NB4 (cell line): ENCODE measurements around the gene TBX5.

Experiments
- POLR2A ChIP-seq: IDR thresholded peaks from 2 replicates; pipeline ENCODE4 v1.6.1; 2011; ENCODE audit warnings: mild to moderate bottlenecking; ENCODE audit not compliant: insufficient read length; ENCODE audit errors: extremely low read depth
- TF ChIP-seq, protein P1 (sequence below): IDR thresholded peaks from one replicate; pipeline ENCODE4 v1.5.1; 2012; ENCODE audit warnings: low read depth, low read length
- TF ChIP-seq, protein P2 (sequence below): IDR thresholded peaks from 2 replicates; pipeline ENCODE4 v1.6.1; 2011; ENCODE audit warnings: low read depth, low read length

DNA sequence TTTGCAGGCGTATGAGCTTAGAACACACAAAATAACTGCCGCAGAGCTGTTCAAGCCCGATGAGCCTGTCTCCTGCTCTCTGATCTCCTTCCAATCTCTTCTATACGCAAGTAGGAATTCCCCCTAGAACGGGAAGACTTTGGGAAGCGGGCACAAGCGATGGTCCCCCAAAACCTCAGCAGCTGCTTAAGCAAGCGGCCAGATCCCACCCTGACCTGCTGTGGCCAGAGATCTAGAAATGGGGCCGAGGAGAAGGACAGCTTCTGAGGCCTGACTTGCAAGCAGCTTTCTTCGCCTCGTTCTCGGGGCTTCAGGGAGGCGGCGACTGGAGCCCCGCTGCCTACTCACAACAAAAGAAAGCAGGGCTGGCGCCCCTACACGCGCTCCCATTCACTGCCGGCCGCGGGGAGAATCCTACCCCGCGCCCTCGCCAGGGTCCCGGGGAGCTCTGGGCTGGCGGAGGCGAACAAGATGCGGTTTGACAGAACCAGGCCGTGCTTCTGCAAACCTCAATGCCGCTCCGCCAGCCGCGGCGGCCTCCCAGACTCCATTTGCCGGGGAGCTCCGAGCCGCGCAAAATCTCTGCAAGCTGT, 922 bp downstream of the TBX5 start:
- TF ChIP-seq, protein P1, sequence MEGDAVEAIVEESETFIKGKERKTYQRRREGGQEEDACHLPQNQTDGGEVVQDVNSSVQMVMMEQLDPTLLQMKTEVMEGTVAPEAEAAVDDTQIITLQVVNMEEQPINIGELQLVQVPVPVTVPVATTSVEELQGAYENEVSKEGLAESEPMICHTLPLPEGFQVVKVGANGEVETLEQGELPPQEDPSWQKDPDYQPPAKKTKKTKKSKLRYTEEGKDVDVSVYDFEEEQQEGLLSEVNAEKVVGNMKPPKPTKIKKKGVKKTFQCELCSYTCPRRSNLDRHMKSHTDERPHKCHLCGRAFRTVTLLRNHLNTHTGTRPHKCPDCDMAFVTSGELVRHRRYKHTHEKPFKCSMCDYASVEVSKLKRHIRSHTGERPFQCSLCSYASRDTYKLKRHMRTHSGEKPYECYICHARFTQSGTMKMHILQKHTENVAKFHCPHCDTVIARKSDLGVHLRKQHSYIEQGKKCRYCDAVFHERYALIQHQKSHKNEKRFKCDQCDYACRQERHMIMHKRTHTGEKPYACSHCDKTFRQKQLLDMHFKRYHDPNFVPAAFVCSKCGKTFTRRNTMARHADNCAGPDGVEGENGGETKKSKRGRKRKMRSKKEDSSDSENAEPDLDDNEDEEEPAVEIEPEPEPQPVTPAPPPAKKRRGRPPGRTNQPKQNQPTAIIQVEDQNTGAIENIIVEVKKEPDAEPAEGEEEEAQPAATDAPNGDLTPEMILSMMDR: no peak
- TF ChIP-seq POLR2A: no peak
- TF ChIP-seq, protein P2, sequence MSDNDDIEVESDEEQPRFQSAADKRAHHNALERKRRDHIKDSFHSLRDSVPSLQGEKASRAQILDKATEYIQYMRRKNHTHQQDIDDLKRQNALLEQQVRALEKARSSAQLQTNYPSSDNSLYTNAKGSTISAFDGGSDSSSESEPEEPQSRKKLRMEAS: no peak
